WTC11 (cell line): ENCODE results near the gene RIC1. TPM values are rescaled to one million over a fixed set of nuclear protein-coding genes. Genes with fewer than 3 reads are reported as not detected.

Experiments
- ATAC-seq: fragments of 200-7000 bp; cut with Tn5 transposase; 2 replicates; pipeline ENCODE4 v1.10.0; 2021; ENCODE audit warnings: mild to moderate bottlenecking, moderate library complexity
- CTCF ChIA-PET: fragments of 300-600 bp; sonication (Branson Sonifier 250); formaldehyde crosslinking; loops from one replicate; lab custom pipeline; 2021; ENCODE audit warnings: antibody characterized with exemption; lab: Charles Lee
- POLR2A ChIA-PET: fragments of 350-600 bp; sonication (Branson Sonifier 250); formaldehyde crosslinking; loops from one replicate; lab custom pipeline; 2021; ENCODE audit warnings: antibody characterized with exemption; lab: Charles Lee
- DNase-seq: peaks from one replicate; pipeline ENCODE4 v3.0.0; 2021; ENCODE audit warnings: low spot score
- H3K27ac Mint-ChIP-seq: 2 replicates; pipeline ENCODE4 v1.8.0; 2021; ENCODE audit warnings: mixed read lengths
- H3K27me3 Mint-ChIP-seq: 2 replicates; pipeline ENCODE4 v1.8.0; 2021; ENCODE audit warnings: low read depth, mild to moderate bottlenecking, moderate library complexity, mixed read lengths
- H3K36me3 Mint-ChIP-seq: 2 replicates; pipeline ENCODE4 v1.8.0; 2021; ENCODE audit warnings: mixed read lengths
- H3K4me1 Mint-ChIP-seq: 2 replicates; pipeline ENCODE4 v1.8.0; 2022; ENCODE audit warnings: mixed read lengths
- H3K4me3 Mint-ChIP-seq: 2 replicates; pipeline ENCODE4 v1.8.0; 2021; ENCODE audit warnings: mild to moderate bottlenecking, moderate library complexity, mixed read lengths
- H3K9me3 Mint-ChIP-seq: 2 replicates; pipeline ENCODE4 v1.8.0; 2021; ENCODE audit warnings: mixed read lengths
- ATF2 ChIP-seq: sonication (generic); formaldehyde crosslinking; IDR thresholded peaks from 2 replicates; pipeline ENCODE4 v1.8.1; 2022; ENCODE audit warnings: low read depth, missing genetic modification reagents, borderline replicate concordance
- ESRRA ChIP-seq: sonication (generic); formaldehyde crosslinking; IDR thresholded peaks from 2 replicates; pipeline ENCODE4 v1.8.1; 2022; ENCODE audit warnings: mild to moderate bottlenecking, missing genetic modification reagents, borderline replicate concordance
- ETV6 ChIP-seq: sonication (generic); formaldehyde crosslinking; IDR thresholded peaks from 2 replicates; pipeline ENCODE4 v1.8.1; 2022; ENCODE audit warnings: mild to moderate bottlenecking, missing genetic modification reagents
- KAT7 ChIP-seq: sonication (generic); formaldehyde crosslinking; IDR thresholded peaks from 2 replicates; pipeline ENCODE4 v1.8.1; 2023; ENCODE audit warnings: missing genetic modification reagents, mild to moderate bottlenecking, borderline replicate concordance
- NFATC4 ChIP-seq: fragments of 250-450 bp; sonication (Bioruptor Pico); IDR thresholded peaks from 2 replicates; pipeline ENCODE4 v1.9.0; 2021; ENCODE audit warnings: mild to moderate bottlenecking
- NFE2L1 ChIP-seq: sonication (generic); formaldehyde crosslinking; IDR thresholded peaks from 2 replicates; pipeline ENCODE4 v1.8.1; 2023; ENCODE audit warnings: missing genetic modification reagents
- OVOL2 ChIP-seq: fragments of 250-450 bp; sonication (Bioruptor Pico); IDR thresholded peaks from 2 replicates; pipeline ENCODE4 v1.9.0; 2021; ENCODE audit warnings: mild to moderate bottlenecking, borderline replicate concordance
- SOX15 ChIP-seq: fragments of 250-450 bp; sonication (Bioruptor Pico); IDR thresholded peaks from 2 replicates; pipeline ENCODE4 v1.9.0; 2021; ENCODE audit warnings: mild to moderate bottlenecking
- SP1 ChIP-seq: sonication (generic); formaldehyde crosslinking; conservative IDR thresholded peaks from 2 replicates; pipeline ENCODE4 v1.8.1; 2022; ENCODE audit warnings: missing genetic modification reagents
- TEAD1 ChIP-seq: sonication (generic); formaldehyde crosslinking; IDR thresholded peaks from 2 replicates; pipeline ENCODE4 v1.8.0; 2022; ENCODE audit warnings: mild to moderate bottlenecking, missing genetic modification reagents
- ZNF121 ChIP-seq: sonication (generic); formaldehyde crosslinking; IDR thresholded peaks from 2 replicates; pipeline ENCODE4 v1.8.0; 2023; ENCODE audit warnings: missing genetic modification reagents
- ZNF396 ChIP-seq: fragments of 250-450 bp; sonication (Bioruptor Pico); IDR thresholded peaks from 2 replicates; pipeline ENCODE4 v1.8.0; 2021; ENCODE audit warnings: mild to moderate bottlenecking, moderate library complexity, borderline replicate concordance
- ZNF671 ChIP-seq: fragments of 250-450 bp; sonication (Bioruptor Pico); IDR thresholded peaks from 2 replicates; pipeline ENCODE4 v1.8.0; 2021; ENCODE audit warnings: mild to moderate bottlenecking
- total RNA-seq: library from RNA; stranded (reverse); gene quantifications from 3 replicates; pipeline ENCODE4 v1.2.3, GENCODE V29; 2021
- TF ChIP-seq, protein P1 (sequence below): sonication (generic); formaldehyde crosslinking; IDR thresholded peaks from 2 replicates; pipeline ENCODE4 v1.8.1; 2023; ENCODE audit warnings: mild to moderate bottlenecking, moderate library complexity, missing genetic modification reagents
- TF ChIP-seq, protein P2 (sequence below): fragments of 250-450 bp; sonication (Bioruptor Pico); IDR thresholded peaks from 2 replicates; pipeline ENCODE4 v1.9.0; 2021; ENCODE audit warnings: mild to moderate bottlenecking
- TF ChIP-seq, protein P3 (sequence below): sonication (generic); formaldehyde crosslinking; conservative IDR thresholded peaks from 2 replicates; pipeline ENCODE4 v1.8.1; 2022; ENCODE audit warnings: mild to moderate bottlenecking, missing genetic modification reagents
- TF ChIP-seq, protein P4 (sequence below): sonication (generic); formaldehyde crosslinking; IDR thresholded peaks from 2 replicates; pipeline ENCODE4 v1.8.1; 2022; ENCODE audit warnings: mild to moderate bottlenecking, missing genetic modification reagents, moderate library complexity, borderline replicate concordance
- TF ChIP-seq, protein P5 (sequence below): sonication (generic); formaldehyde crosslinking; IDR thresholded peaks from 2 replicates; pipeline ENCODE4 v1.8.0; 2022; ENCODE audit warnings: mild to moderate bottlenecking, missing genetic modification reagents

Gene RIC1
- total RNA-seq, 1 experiment from 2014 or later = 18.9 TPM

DNA sequence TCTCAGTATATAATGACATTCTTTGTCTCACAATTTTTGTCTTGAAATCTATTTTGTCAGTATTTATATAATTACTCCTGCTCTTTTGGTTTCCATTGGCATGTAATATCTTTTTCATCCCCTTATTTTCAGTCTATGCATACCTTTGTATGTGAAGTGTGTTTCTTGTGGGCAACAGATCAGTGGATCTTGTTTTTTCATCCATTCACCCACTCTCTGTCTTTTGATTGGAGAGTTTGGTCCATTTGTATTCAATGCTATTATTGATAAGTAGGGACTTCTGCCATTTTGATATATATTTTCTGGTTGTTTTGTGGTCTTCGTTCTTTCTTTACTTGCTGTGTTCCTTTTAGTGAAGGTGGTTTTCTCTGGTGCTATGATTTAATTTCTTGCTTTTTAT lies 10.9 kb downstream of the RIC1 start:
- CTCF ChIA-PET = no interaction called here
- no peak overlapping the region for H3K27ac Mint-ChIP-seq
- peaks cover 15% of the 10 kb centered on the region for H3K36me3 Mint-ChIP-seq

DNA sequence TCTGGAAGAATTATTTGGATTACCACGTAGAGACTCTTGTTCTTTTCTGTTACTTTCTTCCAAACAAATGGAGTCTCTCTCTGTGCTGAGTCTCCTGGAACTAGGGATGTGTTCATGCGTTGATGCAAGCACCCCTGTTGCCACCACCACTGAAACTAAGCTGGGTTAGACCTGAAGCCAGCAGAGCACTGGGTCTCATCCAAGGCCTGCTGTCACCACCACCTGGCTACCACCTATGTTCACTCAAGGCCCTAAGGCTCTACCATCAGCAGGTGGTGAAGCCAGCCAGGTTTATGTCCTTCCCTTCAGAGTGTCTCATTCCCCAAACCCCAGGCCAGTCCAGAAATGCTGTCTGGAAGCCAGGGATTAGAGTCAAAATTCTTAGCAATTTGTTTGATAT lies 13.3 kb downstream of the RIC1 start:
- CTCF ChIA-PET = no interaction called here
- no peak for ATAC-seq
- H3K9me3 Mint-ChIP-seq = peaks cover 25% of the 10 kb centered on the region

More for the DNA sequence above, 10.9 kb downstream of the RIC1 start:
- TF ChIP-seq ZNF396 (CRISPR knock-in tag) (no peak), KAT7 (CRISPR knock-in tag) (no peak), NFATC4 (CRISPR knock-in tag) (no peak), OVOL2 (CRISPR knock-in tag) (no peak), ETV6 (CRISPR knock-in tag) (no peak), ESRRA (CRISPR knock-in tag) (no peak)
- Mint-ChIP-seq H3K9me3 (peaks cover 35% of the 10 kb centered on the region), H3K4me1 (peaks cover 3% of the 10 kb centered on the region), H3K27me3 (no peaks in the 10 kb centered on the region), H3K4me3 (no peak overlapping the region)
- ATAC-seq = no peak
- POLR2A ChIA-PET = no interaction called here
- DNase-seq = no peak

More for the DNA sequence above, 13.3 kb downstream of the RIC1 start:
- H3K27me3 Mint-ChIP-seq = no peaks in the 10 kb centered on the region
- H3K4me1 Mint-ChIP-seq = peaks cover 3% of the 10 kb centered on the region
- H3K27ac Mint-ChIP-seq = no peak overlapping the region
- TF ChIP-seq, protein P1, sequence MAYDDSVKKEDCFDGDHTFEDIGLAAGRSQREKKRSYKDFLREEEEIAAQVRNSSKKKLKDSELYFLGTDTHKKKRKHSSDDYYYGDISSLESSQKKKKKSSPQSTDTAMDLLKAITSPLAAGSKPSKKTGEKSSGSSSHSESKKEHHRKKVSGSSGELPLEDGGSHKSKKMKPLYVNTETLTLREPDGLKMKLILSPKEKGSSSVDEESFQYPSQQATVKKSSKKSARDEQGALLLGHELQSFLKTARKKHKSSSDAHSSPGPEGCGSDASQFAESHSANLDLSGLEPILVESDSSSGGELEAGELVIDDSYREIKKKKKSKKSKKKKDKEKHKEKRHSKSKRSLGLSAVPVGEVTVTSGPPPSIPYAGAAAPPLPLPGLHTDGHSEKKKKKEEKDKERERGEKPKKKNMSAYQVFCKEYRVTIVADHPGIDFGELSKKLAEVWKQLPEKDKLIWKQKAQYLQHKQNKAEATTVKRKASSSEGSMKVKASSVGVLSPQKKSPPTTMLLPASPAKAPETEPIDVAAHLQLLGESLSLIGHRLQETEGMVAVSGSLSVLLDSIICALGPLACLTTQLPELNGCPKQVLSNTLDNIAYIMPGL (CRISPR knock-in tag) = no peak
- TF ChIP-seq NFE2L1 (CRISPR knock-in tag) (no peak), KAT7 (CRISPR knock-in tag) (no peak), ZNF671 (no peak), SOX15 (CRISPR knock-in tag) (no peak), SP1 (CRISPR knock-in tag) (no peak), ZNF121 (CRISPR knock-in tag) (no peak), TEAD1 (no peak), ATF2 (CRISPR knock-in tag) (no peak), ESRRA (CRISPR knock-in tag) (no peak)
- TF ChIP-seq, protein P2, sequence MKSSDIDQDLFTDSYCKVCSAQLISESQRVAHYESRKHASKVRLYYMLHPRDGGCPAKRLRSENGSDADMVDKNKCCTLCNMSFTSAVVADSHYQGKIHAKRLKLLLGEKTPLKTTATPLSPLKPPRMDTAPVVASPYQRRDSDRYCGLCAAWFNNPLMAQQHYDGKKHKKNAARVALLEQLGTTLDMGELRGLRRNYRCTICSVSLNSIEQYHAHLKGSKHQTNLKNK = no peak
- TF ChIP-seq, protein P3, sequence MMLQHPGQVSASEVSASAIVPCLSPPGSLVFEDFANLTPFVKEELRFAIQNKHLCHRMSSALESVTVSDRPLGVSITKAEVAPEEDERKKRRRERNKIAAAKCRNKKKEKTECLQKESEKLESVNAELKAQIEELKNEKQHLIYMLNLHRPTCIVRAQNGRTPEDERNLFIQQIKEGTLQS = no peak
- TF ChIP-seq, protein P4, sequence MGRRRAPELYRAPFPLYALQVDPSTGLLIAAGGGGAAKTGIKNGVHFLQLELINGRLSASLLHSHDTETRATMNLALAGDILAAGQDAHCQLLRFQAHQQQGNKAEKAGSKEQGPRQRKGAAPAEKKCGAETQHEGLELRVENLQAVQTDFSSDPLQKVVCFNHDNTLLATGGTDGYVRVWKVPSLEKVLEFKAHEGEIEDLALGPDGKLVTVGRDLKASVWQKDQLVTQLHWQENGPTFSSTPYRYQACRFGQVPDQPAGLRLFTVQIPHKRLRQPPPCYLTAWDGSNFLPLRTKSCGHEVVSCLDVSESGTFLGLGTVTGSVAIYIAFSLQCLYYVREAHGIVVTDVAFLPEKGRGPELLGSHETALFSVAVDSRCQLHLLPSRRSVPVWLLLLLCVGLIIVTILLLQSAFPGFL (CRISPR knock-in tag) = no peak
- TF ChIP-seq, protein P5, sequence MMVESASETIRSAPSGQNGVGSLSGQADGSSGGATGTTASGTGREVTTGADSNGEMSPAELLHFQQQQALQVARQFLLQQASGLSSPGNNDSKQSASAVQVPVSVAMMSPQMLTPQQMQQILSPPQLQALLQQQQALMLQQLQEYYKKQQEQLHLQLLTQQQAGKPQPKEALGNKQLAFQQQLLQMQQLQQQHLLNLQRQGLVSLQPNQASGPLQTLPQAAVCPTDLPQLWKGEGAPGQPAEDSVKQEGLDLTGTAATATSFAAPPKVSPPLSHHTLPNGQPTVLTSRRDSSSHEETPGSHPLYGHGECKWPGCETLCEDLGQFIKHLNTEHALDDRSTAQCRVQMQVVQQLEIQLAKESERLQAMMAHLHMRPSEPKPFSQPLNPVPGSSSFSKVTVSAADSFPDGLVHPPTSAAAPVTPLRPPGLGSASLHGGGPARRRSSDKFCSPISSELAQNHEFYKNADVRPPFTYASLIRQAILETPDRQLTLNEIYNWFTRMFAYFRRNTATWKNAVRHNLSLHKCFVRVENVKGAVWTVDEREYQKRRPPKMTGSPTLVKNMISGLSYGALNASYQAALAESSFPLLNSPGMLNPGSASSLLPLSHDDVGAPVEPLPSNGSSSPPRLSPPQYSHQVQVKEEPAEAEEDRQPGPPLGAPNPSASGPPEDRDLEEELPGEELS (CRISPR knock-in tag) = no peak
- DNase-seq = no peak
- POLR2A ChIA-PET = no interaction called here
- H3K36me3 Mint-ChIP-seq = peaks cover 5% of the 10 kb centered on the region
- H3K4me3 Mint-ChIP-seq = no peak overlapping the region
